IPS-NIHi11 (cell line): ENCODE results near the gene COQ7.
A peak's percentile ranks its signal among the peaks of the same experiment; 100 is the strongest.

ENCODE experiments used
- DNase-seq: peaks from one replicate; pipeline ENCODE4 v3.0.0; 2012; ENCODE audit warnings: mixed read lengths, low spot score

COQ7 gene

DNA sequence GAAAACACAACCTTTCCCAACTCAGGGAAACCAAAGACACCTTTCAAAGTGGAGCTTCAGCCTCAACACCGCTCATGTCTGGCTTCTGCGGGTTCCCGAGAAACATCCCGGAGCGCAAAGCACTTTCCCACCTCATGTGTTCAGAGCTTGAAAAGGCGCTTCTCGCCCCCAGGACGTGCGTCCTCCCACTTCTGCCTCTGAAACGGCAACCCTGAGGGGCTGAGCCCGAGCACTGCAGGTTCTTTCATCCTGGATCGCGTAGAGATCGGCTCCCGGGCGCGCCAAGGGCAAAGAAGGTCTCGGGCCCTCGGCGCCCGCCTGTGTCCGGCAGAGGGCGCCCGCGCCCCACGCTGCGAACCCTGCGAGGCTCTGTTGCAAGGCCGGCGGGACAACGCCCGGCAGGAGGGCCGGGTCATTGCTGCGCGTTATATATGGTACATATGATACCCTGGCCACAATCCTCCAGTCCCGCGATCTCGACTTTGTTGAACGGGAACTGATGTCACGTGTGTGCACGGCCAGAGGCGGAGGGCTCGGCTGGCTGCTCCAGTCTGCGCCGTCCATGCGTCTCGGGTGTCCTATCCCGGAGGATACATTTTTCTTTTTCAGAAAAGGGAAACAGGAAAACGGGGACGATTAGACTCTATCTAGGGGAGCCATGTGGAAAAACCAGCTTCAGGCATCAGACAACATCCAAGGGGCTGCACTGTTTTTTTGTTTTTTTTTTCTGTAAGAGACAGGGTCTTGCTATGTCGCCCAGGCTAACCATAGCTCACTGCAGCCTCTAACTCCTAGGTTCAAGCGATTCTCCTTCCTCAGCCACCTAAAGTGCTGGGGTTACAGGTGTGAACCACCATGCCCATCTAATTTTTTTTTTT is 19.1 kb downstream of the COQ7 start:
- peak; percentile 87 for DNase-seq

DNA sequence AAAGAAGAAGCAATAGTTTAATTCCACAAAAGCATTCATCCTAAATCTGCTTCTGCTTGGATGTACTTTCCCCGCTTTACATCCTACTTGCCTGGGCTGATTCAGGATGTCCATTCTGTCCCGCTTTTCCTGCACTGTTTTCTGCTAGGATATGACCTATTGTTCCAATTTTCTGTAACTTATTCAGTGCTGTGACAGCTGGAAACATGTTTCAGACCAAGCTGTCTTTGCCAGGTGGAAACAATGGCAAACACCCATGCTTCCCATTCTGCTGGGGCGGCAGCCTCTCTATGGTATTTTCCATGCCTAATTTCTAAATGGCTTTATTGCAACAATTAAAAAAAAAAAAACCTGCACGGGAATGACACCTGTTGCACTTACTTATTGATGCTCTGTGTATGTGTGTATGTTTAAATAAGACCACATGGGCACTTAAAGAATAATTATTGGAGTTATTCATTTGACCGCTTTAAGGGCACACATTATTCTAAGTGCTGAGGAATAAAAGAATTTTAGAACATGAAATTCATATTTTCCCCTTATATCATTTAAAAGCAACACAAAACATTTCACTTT is 21.0 kb downstream of the COQ7 start:
- DNase-seq, result no peak

DNA sequence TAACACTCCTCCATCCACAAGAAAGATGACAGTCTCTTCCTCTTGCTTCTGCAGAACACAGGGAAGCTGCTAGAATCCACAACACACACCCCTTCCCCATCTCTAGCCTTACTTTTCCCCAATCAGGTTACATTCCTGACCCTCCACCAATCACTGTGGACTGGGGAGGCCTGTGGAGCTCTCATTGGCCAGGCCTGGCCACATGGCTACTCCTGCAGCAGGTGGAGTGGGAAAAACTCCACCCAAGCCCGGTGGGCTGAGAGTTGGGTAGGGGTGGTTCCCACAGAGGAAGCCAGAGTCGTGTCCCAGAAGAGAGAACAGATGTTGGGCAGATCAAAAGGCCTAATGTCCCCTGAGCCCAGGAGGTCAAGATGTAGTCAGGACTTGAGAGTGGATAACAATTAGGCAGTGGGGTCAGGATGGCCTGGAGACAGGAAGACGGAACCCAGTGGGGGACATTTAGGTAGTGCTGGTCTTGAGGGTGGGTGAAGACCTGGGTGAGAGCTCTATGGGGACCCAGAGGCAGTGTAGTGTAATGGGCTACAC is 22.1 kb downstream of the COQ7 start:
- DNase-seq, result no peak

- DNase-seq, result no peak
Measured at GRCh38 chr16:19090916-19091315, 23.5 kb downstream of the COQ7 start.

DNA sequence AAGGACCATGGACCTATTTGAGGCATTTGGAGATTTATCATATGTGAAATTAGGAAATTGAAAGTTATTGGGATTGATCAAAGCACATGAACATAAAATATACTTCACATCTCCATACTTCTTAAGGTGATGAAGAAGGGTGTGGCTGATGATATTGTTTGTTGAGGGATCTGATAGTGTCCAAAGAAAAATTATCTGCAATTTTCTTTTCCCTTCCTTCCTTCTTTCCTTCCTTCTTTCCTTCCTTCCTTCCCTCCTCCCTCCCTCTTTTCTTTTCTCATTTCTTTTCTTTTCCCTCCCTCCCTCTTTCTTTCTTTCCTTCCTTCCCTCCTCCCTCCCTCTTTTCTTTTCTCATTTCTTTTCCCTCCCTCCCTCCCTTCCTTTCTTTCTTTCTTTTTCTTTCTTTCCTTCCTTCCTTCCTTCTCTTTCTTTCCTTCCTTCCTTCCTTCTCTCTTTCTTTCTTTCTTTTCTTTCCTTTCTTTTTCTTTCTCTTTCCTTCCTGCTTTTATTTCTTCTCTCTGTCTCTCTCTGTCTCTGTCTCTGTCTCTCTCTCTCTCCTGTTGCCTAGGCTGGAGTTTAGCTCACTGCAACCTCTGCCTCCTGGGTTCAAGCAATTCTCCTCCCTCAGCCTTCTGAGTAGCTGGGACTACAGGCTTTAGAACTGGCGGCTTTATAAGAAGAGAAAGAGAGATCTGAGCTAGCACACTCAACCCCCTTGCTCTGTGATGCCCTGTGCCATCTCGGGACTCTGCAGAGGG is 25.4 kb downstream of the COQ7 start:
- no peak for DNase-seq

- DNase-seq, result no peak
Measured at GRCh38 chr16:19093631-19094541, 26.5 kb downstream of the COQ7 start.

GRCh38 chr16:19094542-19095365 is 27.3 kb downstream of the COQ7 start:
- no peak for DNase-seq

- DNase-seq, result no peak
Measured at GRCh38 chr16:19095654-19096053, 28.2 kb downstream of the COQ7 start.

- no peak for DNase-seq
Measured at GRCh38 chr16:19098173-19098572, 30.8 kb downstream of the COQ7 start.

DNA sequence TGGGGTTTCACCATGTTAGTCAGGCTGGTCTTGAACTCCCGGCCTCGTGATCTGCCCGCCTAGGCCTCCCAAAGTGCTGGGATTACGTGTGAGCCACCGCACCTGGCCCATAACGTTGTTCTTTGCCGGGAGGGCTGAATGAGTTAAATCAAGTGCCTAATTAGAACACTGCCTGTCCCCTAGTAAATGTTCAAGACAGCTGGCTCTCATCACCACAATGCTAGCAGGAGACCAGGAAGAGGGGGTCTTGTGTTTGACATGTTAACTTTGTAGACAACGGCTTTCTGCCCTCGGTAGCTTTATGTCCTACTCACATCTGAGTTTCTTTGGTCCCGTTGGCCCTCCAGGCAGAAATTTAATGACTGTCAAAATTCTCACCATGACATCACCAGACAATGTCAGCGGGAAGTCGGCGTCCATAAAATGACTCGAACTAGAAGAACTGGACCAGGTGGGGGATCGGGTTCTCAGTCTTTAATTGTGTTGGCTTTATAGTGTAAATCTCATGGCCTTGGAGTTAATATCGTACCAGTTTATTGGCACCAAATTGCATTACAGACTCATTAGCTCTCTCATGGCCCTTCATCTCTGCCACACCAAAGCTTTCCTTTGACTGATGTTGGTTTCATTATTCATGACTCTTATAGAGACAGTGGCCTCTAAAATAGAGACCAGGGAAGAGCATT is 34.9 kb downstream of the COQ7 start:
- DNase-seq, result no peak

DNA sequence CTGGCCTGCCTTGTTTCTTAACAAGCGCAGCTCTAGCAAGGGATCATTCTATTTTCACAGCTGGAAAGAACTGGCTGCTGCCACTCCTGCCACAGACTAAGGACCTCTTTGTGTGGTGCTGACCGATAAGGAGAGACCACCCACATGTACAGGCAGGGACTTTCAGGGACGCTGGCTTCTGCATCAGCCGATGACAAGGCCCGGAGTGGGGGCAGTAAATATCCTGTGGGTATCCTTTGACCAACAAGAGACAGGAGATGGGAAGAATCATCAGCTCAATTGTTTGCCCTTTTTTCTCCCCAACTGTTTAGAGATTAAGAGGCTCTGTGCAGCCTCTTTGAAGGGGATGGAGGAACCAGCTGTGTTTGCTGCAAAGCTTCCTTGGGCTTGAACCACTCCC is 37.2 kb downstream of the COQ7 start:
- no peak for DNase-seq

GRCh38 chr16:19105131-19105530 is 37.7 kb downstream of the COQ7 start:
- DNase-seq, result no peak

DNA sequence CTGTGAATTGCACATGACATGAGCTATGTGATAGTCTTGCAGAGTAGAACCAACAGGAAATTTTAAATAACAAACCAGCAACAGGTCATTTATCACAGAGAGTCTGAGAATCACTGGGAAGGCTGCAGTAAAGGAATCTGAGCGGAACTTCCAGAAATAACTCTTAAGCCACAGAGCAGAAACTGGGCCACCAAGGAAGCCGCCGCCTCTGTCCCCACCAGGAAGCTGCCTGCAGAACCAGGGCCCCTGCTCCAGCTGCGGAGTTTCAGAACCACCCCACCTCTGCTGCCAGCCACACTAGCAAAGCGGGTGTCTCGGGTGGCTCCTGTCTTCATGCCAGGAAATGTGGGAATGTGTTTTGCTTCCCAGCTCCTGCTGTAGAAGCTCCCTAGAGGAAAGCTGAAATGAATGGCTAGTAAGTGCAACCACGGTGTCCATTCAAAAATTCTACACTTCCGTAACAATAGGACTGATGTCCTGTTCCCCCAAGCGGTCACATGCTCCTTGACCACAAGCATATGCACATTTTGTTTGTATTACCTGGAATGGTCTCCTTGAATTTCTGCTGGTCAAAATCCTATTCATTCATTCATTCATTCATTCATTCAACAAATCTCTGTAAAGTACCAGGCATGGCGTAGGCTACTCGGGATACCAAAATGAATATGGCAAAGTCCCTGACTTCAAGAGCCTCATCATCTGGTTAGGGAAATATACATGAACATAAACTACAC is 38.6 kb downstream of the COQ7 start:
- DNase-seq, result no peak

GRCh38 chr16:19106625-19107020 is 39.2 kb downstream of the COQ7 start:
- no peak for DNase-seq

DNA sequence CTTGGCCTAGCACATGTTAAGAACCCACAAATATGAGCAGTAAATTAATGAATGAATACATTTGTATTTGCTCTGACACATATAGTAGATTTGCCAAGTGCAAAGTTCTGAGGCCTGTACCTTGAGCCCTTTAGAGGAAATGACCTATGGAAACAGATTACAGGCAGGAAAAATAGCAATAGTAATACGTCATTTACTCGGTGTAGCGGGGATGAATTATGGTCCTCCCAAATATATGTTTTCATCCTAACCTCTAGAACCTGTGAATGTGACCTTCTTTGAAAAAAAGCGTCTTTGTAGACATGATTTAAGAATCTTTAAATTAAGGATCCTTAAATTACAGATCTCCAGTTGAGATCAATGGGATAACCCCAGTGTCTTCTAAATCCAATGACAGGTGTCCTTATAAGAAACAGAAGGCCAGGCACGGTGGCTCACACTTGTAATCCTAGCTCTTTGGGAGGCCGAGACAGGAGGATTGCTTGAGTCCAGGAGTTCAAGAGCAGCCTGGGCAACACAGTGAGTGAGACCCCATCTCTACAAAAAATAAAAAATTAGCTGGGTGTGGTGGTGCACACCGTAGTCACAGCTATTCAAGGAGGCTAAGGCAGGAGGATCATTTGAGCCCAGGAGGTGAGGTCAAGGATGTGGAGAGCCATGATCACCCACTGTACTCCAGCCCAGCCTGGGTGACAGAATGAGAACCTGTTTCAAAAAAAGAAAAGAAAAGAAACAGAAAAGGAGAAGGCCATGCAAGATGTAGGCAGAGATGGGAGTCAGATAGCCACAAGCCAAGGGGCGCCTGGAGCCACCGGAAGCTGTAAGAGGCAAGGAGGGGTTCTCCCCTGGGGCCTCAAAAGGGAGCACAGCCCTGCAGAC is 41.2 kb downstream of the COQ7 start:
- DNase-seq, result no peak

GRCh38 chr16:19109288-19109664 is 41.9 kb downstream of the COQ7 start:
- no peak for DNase-seq

DNA sequence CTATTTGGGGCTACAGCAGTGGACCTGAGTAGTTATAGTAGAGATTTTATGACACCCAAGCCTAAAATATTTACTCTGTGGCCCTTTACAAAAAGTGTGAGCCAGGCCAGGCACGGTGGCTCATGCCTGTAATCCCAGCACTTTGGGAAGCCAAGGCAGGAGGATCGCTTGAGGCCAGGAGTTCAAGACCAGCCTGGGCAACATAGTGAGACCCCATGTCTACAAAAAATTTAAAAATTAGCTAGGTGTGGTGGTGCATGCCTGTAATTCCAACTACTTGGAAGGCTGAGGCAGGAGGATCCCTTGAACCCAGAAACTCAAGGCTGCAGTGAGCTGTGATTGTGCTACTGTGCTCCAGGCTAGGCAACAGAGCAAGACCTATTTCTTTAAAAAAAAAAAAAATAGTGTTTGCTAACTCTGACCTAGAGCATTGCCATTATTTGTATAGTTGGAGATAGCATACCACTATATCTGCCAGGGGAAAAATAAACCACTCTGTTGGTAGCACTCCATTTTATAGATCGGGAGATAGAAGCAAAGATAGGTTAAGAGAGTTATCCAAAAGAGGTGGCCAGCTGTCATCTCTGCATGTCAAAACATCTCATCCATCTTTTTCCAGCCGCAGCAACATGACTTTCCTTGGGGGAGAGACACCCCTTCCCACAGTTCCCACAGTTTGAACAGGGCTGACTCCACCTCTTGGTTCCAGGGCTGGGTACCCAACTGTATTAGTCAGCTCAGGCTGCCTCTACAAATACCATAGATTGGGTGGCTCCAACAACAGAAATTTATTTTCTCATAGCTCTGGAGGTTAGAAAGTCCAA is 43.3 kb downstream of the COQ7 start:
- no peak for DNase-seq

DNA sequence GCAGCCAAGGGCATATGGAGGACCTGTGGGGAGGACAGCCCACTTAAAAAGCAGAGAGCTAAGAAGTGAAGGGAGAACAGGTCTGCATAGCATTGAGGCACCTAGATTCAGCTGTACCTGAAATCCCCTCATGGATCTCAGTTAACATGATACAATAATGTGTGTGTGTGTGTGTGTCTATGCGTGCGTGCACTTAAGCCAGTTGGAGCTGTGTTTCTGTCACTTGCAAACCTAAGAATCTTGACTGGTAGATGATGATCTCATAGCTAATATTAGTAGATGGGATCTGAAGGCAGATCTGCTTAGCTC is 44.6 kb downstream of the COQ7 start:
- DNase-seq, result no peak
